H1 (cell line): ENCODE measurements around the gene GPX8. TPM values are rescaled to one million over a fixed set of nuclear protein-coding genes. Genes with fewer than 3 reads are reported as not detected.

ENCODE experiments used
- CTCF ChIA-PET: fragments of 300-600 bp; sonication (Branson Sonifier 250); formaldehyde crosslinking; loops from one replicate; lab custom pipeline; 2021; ENCODE audit not compliant: partially characterized antibody; lab: Charles Lee
- POLR2A ChIA-PET: fragments of 300-600 bp; sonication (Branson Sonifier 250); formaldehyde crosslinking; loops from one replicate; lab custom pipeline; 2021; ENCODE audit warnings: inconsistent platforms; ENCODE audit not compliant: partially characterized antibody; lab: Charles Lee
- DNase-seq, 2 experiments: peaks; one replicate each; pipeline versions ENCODE4 v3.0.0 to v3.0.0-alpha.2; 2010 to 2022; ENCODE audit warnings: low spot score in 2 of 2, low read depth in 1 of 2, mixed read lengths in 1 of 2
- FAIRE-seq: peaks from 2 replicates; lab custom pipeline; 2011; peaks lifted over from hg19 to GRCh38; lab: Jason Lieb, UNC
- H2AFZ ChIP-seq: 2 replicates; pipeline ENCODE4 v1.8.1; 2012; ENCODE audit warnings: low read length, inconsistent platforms
- H2AK5ac ChIP-seq: 2 replicates; pipeline ENCODE4 v1.6.1; 2013; ENCODE audit warnings: low read depth, low read length
- H2BK120ac ChIP-seq: replicated peaks from 2 replicates; pipeline ENCODE3; 2013; ENCODE audit warnings: low read depth, low read length, inconsistent platforms
- H2BK12ac ChIP-seq: 2 replicates; pipeline ENCODE4 v1.6.1; 2013; ENCODE audit warnings: low read depth, low read length
- H2BK15ac ChIP-seq: 2 replicates; pipeline ENCODE4 v1.6.1; 2013; ENCODE audit warnings: low read length
- H2BK20ac ChIP-seq: 2 replicates; pipeline ENCODE4 v1.6.1; 2013; ENCODE audit warnings: low read length
- H2BK5ac ChIP-seq: 2 replicates; pipeline ENCODE4 v1.6.1; 2013; ENCODE audit warnings: low read depth, low read length
- H3K14ac ChIP-seq: 2 replicates; pipeline ENCODE4 v1.6.1; 2013; ENCODE audit warnings: inconsistent platforms; ENCODE audit not compliant: insufficient read length
- H3K18ac ChIP-seq: 2 replicates; pipeline ENCODE4 v1.6.1; 2013; ENCODE audit warnings: low read length; ENCODE audit errors: extremely low read depth
- H3K23ac ChIP-seq: 2 replicates; pipeline ENCODE4 v1.6.1; 2013; ENCODE audit warnings: inconsistent platforms; ENCODE audit not compliant: insufficient read length
- H3K23me2 ChIP-seq: 2 replicates; pipeline ENCODE4 v1.6.1; 2013; ENCODE audit warnings: low read depth, low read length
- H3K27ac ChIP-seq: 2 replicates; pipeline ENCODE4 v1.6.1; 2011; ENCODE audit warnings: low read depth, low read length, inconsistent platforms
- H3K27me3 ChIP-seq, 4 experiments: replicated peaks in 1 of 4; 1 replicate in 1 of 4; 2 replicates in 3 of 4; pipeline versions ENCODE4 v1.6.1 to v1.8.1; 2011 to 2013; ENCODE audit warnings: low read length in 3 of 4, mild to moderate bottlenecking in 3 of 4, inconsistent platforms in 2 of 4, mixed read lengths in 2 of 4, moderate library complexity in 1 of 4; ENCODE audit not compliant: control insufficient read depth in 3 of 4, insufficient read depth in 3 of 4; ENCODE audit errors: extremely low read depth in 1 of 4
- H3K36me3 ChIP-seq, 4 experiments: 2 replicates each; pipeline versions ENCODE4 v1.6.1 to v1.8.1; 2011 to 2013; ENCODE audit warnings: mild to moderate bottlenecking in 4 of 4, low read length in 3 of 4, moderate library complexity in 2 of 4, control low read depth in 1 of 4, inconsistent platforms in 1 of 4; ENCODE audit not compliant: insufficient read depth in 4 of 4, control insufficient read depth in 2 of 4
- H3K4ac ChIP-seq: replicated peaks from 2 replicates; pipeline ENCODE3; 2013; ENCODE audit warnings: low read length, low read depth, mixed read lengths, inconsistent platforms; ENCODE audit not compliant: insufficient read length
- H3K4me1 ChIP-seq, 4 experiments: replicated peaks in 1 of 4; 1 replicate in 1 of 4; 2 replicates in 3 of 4; pipeline versions ENCODE4 v1.6.1 to v1.8.1; 2011 to 2013; ENCODE audit warnings: low read length in 3 of 4, inconsistent platforms in 2 of 4, mixed read lengths in 1 of 4; ENCODE audit not compliant: insufficient read depth in 4 of 4, control insufficient read depth in 3 of 4
- H3K4me2 ChIP-seq, 2 experiments: 2 replicates each; pipeline versions ENCODE4 v1.6.1 to v1.8.1; 2011 to 2013; ENCODE audit warnings: low read depth in 2 of 2, low read length in 2 of 2, control low read depth in 1 of 2, inconsistent platforms in 1 of 2, mild to moderate bottlenecking in 1 of 2; ENCODE audit not compliant: insufficient read depth in 1 of 2
- H3K4me3 ChIP-seq, 4 experiments: fragments of 200-600, 300-600 bp in 1 of 4; sonication (generic), shearing (Covaris generic), sonication (Bioruptor Twin) in 1 of 4; 2 replicates each; pipeline versions ENCODE4 v1.5.1 to v1.8.1; 2011 to 2016; ENCODE audit warnings: low read length in 4 of 4, low read depth in 3 of 4, control low read depth in 2 of 4, inconsistent platforms in 2 of 4, mild to moderate bottlenecking in 2 of 4, mixed read lengths in 1 of 4, moderate library complexity in 1 of 4; ENCODE audit not compliant: insufficient read depth in 2 of 4; ENCODE audit errors: extremely low read depth in 1 of 4
- H3K56ac ChIP-seq: replicated peaks from 2 replicates; pipeline ENCODE3; 2013; ENCODE audit warnings: low read depth, mild to moderate bottlenecking, mixed read lengths, low read length, inconsistent platforms; ENCODE audit not compliant: insufficient read length
- H3K79me1 ChIP-seq: 2 replicates; pipeline ENCODE4 v1.6.1; 2013; ENCODE audit warnings: low read depth, low read length, control low read depth
- H3K79me2 ChIP-seq, 2 experiments: 2 replicates each; pipeline versions ENCODE4 v1.6.1 to v1.8.1; 2012 to 2013; ENCODE audit warnings: low read length in 2 of 2, mild to moderate bottlenecking in 2 of 2, inconsistent platforms in 1 of 2; ENCODE audit not compliant: insufficient read depth in 2 of 2, control insufficient read depth in 1 of 2
- H3K9ac ChIP-seq, 4 experiments: replicated peaks in 1 of 4; 1 replicate in 1 of 4; 2 replicates in 3 of 4; pipeline versions ENCODE4 v1.6.1 to v1.8.1; 2011 to 2013; ENCODE audit warnings: low read depth in 3 of 4, low read length in 3 of 4, control low read depth in 2 of 4, mild to moderate bottlenecking in 2 of 4, moderate library complexity in 2 of 4, inconsistent platforms in 1 of 4; ENCODE audit errors: extremely low read depth in 1 of 4
- H3K9me3 ChIP-seq, 2 experiments: 2 replicates each; pipeline versions ENCODE4 v1.6.1 to v1.8.1; 2012 to 2013; ENCODE audit warnings: mild to moderate bottlenecking in 2 of 2, moderate library complexity in 2 of 2, control low read depth in 1 of 2, inconsistent platforms in 1 of 2, low read depth in 1 of 2, low read length in 1 of 2, mixed read lengths in 1 of 2; ENCODE audit not compliant: insufficient read depth in 2 of 2
- H4K20me1 ChIP-seq, 2 experiments: replicated peaks in 1 of 2; 2 replicates each; pipeline versions ENCODE3 to v1.8.1; 2011 to 2013; ENCODE audit warnings: inconsistent platforms in 2 of 2, low read length in 2 of 2, mild to moderate bottlenecking in 1 of 2; ENCODE audit not compliant: insufficient read depth in 2 of 2, control insufficient read depth in 1 of 2
- H4K5ac ChIP-seq: 2 replicates; pipeline ENCODE4 v1.6.1; 2013; ENCODE audit warnings: low read length, low read depth, mixed read lengths, inconsistent platforms; ENCODE audit not compliant: insufficient read length
- H4K8ac ChIP-seq: 2 replicates; pipeline ENCODE4 v1.8.0; 2013; ENCODE audit warnings: mild to moderate bottlenecking, moderate library complexity, low read length, inconsistent platforms; ENCODE audit not compliant: insufficient read depth; ENCODE audit errors: extremely low read depth
- H4K91ac ChIP-seq: replicated peaks from 2 replicates; pipeline ENCODE3; 2013; ENCODE audit warnings: low read length, mixed read lengths, inconsistent platforms; ENCODE audit not compliant: insufficient read length
- E2F6 ChIP-seq: IDR thresholded peaks from 2 replicates; pipeline ENCODE4 v1.6.1; 2012; ENCODE audit warnings: inconsistent platforms
- EP300 ChIP-seq, 2 experiments: IDR thresholded peaks; 1 replicate in 1 of 2; 2 replicates in 1 of 2; pipeline ENCODE4 v1.6.1; 2011 to 2012; ENCODE audit warnings: low read depth in 2 of 2, low read length in 2 of 2, mild to moderate bottlenecking in 2 of 2, borderline replicate concordance in 1 of 2, inconsistent platforms in 1 of 2, moderate library complexity in 1 of 2
- GTF2F1 ChIP-seq: IDR thresholded peaks from 2 replicates; pipeline ENCODE4 v1.6.1; 2012; ENCODE audit warnings: low read depth, low read length, improper control_type of control experiment, borderline replicate concordance
- PHF8 ChIP-seq: fragments of 200-600 bp; sonication (generic); conservative IDR thresholded peaks from 2 replicates; pipeline ENCODE4 v1.7.1; 2012; ENCODE audit warnings: low read depth, mild to moderate bottlenecking, inconsistent platforms, low read length, moderate library complexity
- RBBP5 ChIP-seq: IDR thresholded peaks from 2 replicates; pipeline ENCODE4 v1.7.1; 2012; ENCODE audit warnings: low read depth, mild to moderate bottlenecking, inconsistent platforms, low read length, moderate library complexity, borderline replicate concordance
- SIN3A ChIP-seq, 2 experiments: IDR thresholded peaks in 1 of 2; conservative IDR thresholded peaks in 1 of 2; 2 replicates each; pipeline ENCODE4 v1.6.1; 2011 to 2012; ENCODE audit warnings: low read length in 2 of 2, improper control_type of control experiment in 1 of 2, low read depth in 1 of 2, mild to moderate bottlenecking in 1 of 2
- SP1 ChIP-seq: IDR thresholded peaks from 2 replicates; pipeline ENCODE4 v1.6.1; 2011; ENCODE audit warnings: low read depth, low read length
- TEAD4 ChIP-seq: IDR thresholded peaks from 2 replicates; pipeline ENCODE4 v1.6.1; 2012; ENCODE audit warnings: low read depth, low read length, inconsistent platforms, mixed read lengths
- WGBS, 2 experiments: shearing (Covaris generic) in 1 of 2; methylation state at CpG; one replicate each; pipeline versions ENCODE4 v1.1.6 to v1.1.7; 2013 to 2015; ENCODE audit warnings: low lambda C conversion rate in 2 of 2, mixed read lengths in 2 of 2, inconsistent platforms in 1 of 2, low coverage in 1 of 2, missing lambda C conversion rate in 1 of 2; ENCODE audit not compliant: insufficient replicate concordance in 2 of 2, insufficient coverage in 1 of 2, insufficient read length in 1 of 2; ENCODE audit errors: extremely low coverage in 1 of 2, missing lambda C conversion rate in 1 of 2; 5-methylcytosine and 5-hydroxymethylcytosine counted together
- polyA plus RNA-seq, 7 experiments: library from polyadenylated mRNA; depleted of rRNA in 3 of 7; stranded (reverse) in 5 of 7; unstranded in 2 of 7; fragments of >200 nt in 5 of 7; fragments of 200-250 nt in 2 of 7; gene quantifications; 1 replicate in 5 of 7; 2 replicates in 1 of 7; 4 replicates in 1 of 7; pipeline versions ENCODE4 v1.2.1 to v1.2.3, GENCODE V29; 2011 to 2013; ENCODE audit warnings: missing spikeins in 2 of 7, mixed read lengths in 2 of 7
- total RNA-seq: library from RNA; stranded (reverse); fragmentation: NEBNext Ultra II Directional; extraction: Animal tissue kit (Norgen Biotek cat#: 25700); gene quantifications from 2 replicates; pipeline ENCODE4 v1.2.1, GENCODE V29; 2021

The GPX8 gene
- total and polyA plus RNA-seq, 2 of the 8 experiments (the other 6 are each of a cell fraction or from before 2014, with no cell fraction given): 19.5 to 60.4 TPM

GRCh38 chr5:55176176-55176818 lies 16.3 kb downstream of the GPX8 start:
- FAIRE-seq: no peak
- peak in 1 of 2 experiments; percentile 88 for DNase-seq
- H4K5ac ChIP-seq: no peak overlapping the region
- H4K20me1 ChIP-seq: peaks cover 5 to 9% of the 10 kb centered on the region in 2 experiments
- no peak overlapping the region for H2AK5ac ChIP-seq
- no peak overlapping the region for H2BK5ac ChIP-seq
- H2BK15ac ChIP-seq: no peak overlapping the region; the same call in 1 of the 2 replicates
- H2BK20ac ChIP-seq: 0 out of 2 replicates have a peak overlapping the region, but pooled peaks have one; percentile 80
- peaks cover 28 to 68% (median 51%) of the 10 kb centered on the region in 4 experiments for H3K27me3 ChIP-seq
- H3K23me2 ChIP-seq: peaks cover 11% of the 10 kb centered on the region
- no peak overlapping the region for H4K8ac ChIP-seq
- ChIA-PET POLR2A (interaction anchor here (0.6 to 1.6 kb wide), 12 partner anchors 9 to 1135 kb away, joined by 3 to 8 read pairs (median 4); partner anchors contain the start of gene CCNO), CTCF (interaction anchor here (0.6 to 9.0 kb wide), 12 partner anchors 9 to 516 kb away, joined by 3 to 143 read pairs (median 4); partner anchors contain the start of genes CCNO, GPX8 and MCIDAS)
- no peak overlapping the region for H3K27ac ChIP-seq
- H3K14ac ChIP-seq: no peak overlapping the region
- H2BK12ac ChIP-seq: no peak overlapping the region
- no peak overlapping the region for H2BK120ac ChIP-seq
- no peak overlapping the region; the same call in 1 of the 2 replicates for H3K18ac ChIP-seq
- H3K56ac ChIP-seq: no peak overlapping the region
- no peak overlapping the region for H3K23ac ChIP-seq
- H3K4ac ChIP-seq: no peak overlapping the region
- peaks cover 0 to 8% (median 5%) of the 10 kb centered on the region in 4 experiments; a peak in 4 of 7 replicates for H3K4me1 ChIP-seq
- H4K91ac ChIP-seq: peak overlapping the region; percentile 72
- H3K79me1 ChIP-seq: no peaks in the 10 kb centered on the region
- H3K9ac ChIP-seq: no peak overlapping the region
- H2AFZ ChIP-seq: peak overlapping the region; percentile 43; the same call in 1 of the 2 replicates
- H3K36me3 ChIP-seq: no peaks in the 10 kb centered on the region
- 3% methylated on average over 18 of the region's 44 CpGs; no CpG with 5 or more reads in 1 of the 2 experiments for WGBS, 2 experiments
- no peaks in the 10 kb centered on the region for H3K79me2 ChIP-seq
- peak overlapping the region; percentile 45 to 61 (median 50) for H3K4me3 ChIP-seq
- H3K4me2 ChIP-seq: peak overlapping the region; percentile 82 to 90
- H3K9me3 ChIP-seq: no peaks in the 10 kb centered on the region
- TF ChIP-seq EP300 (IDR thresholded peaks at IDR 0.05; ENCODE audit: borderline replicate concordance in 1 of 2, low read depth in 2 of 2, low read length in 2 of 2) (no peak), GTF2F1 (no peak), RBBP5 (peak; percentile 49; the same call in 1 of the 2 replicates), SIN3A (conservative IDR thresholded peaks at IDR 0.05 in 1 of 2, IDR thresholded peaks at IDR 0.05 in 1 of 2; ENCODE audit: low read depth in 1 of 2, low read length in 2 of 2) (no peak; a peak in 1 of 4 replicates), TEAD4 (no peak), SP1 (no peak), PHF8 (no peak), E2F6 (peak; percentile 78)
